K562 treated with DMSO at 1 percent for 48 hours (cell line): ENCODE results near the gene TEX22. TPM values are rescaled to one million over a fixed set of nuclear protein-coding genes. Genes with fewer than 3 reads are reported as not detected.

Experiments used
- total RNA-seq: library from RNA; unstranded; fragments of 300-600 nt; gene quantifications from 2 replicates; pipeline ENCODE4 v1.2.3, GENCODE V29; 2022; ENCODE audit warnings: low replicate concordance; ENCODE audit errors: extremely low read depth

Gene TEX22, protein sequence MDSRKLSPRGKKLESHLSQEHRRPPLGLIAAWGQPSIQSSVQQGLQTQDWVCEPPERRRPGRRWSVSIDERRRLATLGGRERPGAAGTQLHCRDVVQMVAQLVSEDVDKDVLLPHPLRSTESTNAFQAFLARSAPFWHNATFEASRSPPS
- not detected in 2 replicates for total RNA-seq

DNA sequence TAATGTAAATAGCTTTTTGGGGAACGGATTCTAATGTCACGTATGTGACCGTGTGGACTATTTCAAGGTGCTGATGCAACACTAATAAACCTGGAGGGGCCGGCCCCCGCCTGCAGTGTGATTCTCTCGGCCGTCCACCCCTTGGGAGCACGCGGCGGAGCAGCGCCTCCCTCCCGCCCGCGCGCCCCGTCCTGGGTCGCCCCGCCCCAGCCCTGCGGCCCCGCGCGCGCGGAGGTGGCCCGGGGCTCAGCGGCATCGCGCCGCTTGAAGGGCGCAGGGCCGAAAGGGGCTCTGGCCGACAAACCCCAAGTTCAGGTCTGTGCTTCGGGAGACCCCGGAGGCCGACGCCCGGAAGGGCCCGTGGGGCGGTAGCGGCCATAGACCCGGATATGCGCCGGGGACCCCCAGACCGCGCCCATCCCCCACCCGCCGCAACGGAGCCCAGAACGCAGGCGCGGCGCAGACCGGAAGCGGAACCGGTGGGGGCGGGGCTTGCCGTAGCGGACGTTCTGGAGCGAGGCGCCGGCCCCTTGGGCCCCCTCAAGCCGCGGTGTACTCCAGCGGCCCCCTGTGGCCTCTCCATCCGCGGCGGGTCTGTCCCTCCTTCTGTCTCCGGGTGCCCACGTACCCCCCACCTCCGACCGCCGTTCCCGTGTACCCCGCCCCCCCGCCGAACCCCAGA is at the start of gene TEX22:
Gene TEX22 (plus strand): TSS at position 495 of the 682 bp plus-strand sequence. CDS start 803 bp downstream, outside the sequence.

DNA sequence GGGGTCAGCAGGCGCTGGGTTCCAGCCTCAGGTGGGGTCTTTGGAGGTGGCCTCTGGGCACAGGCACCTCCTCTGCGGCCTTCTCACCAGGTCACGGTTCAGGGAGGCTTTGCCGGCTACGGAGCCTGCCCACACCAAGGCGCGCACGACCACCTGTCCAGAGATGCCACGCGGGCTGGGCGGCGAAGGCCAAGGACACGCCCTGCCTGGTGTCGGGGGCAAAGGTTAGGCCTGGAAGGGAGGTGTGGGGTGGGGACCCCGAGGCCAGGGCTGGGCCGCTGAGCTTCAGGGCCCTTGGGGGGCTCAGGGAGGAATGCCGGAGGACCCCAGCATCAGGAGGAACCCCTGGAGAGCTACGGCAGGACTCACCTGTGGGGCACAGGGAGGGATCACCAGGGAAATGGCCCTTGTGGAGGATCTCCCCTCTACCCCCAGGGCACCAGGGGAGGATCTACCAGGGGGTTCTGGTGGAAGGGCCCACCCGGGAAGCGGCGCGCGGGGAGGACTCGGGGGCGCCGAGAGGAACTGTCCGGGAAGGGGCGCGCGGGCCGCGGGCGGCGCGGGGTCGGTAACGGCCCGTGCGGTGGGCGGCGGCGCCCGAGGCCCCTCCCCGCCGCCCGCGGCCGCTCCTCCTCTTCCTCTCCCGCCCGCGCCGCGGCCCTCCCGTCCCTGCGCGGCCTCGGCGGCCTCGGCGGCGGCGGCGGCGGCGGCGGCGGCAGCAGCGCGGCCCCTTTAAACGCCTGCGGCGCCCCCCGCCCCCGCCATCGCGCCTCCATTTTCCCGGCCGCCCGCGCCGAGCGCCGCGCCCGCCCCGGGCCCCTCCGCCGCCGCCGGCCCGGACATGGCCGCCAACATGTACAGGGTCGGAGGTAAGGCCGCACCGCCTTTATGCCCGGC is 21.1 kb downstream of the TEX22 start, which contains the start of gene MTA1:
Gene MTA1 (plus strand): TSS at position 633 of the 897 bp plus-strand sequence. CDS start 209 bp downstream, at position 842.

Other genes with a start within 250 kb of the TEX22 start
- not detected in 2 replicates for gene JAG2, start 229.8 kb upstream of the TEX22 start, total RNA-seq
- gene NUDT14, start 217.2 kb upstream of the TEX22 start, total RNA-seq: not detected in 2 replicates
- gene BTBD6, start 150.0 kb upstream of the TEX22 start, total RNA-seq: not detected in 2 replicates
- gene BRF1, start 97.5 kb upstream of the TEX22 start, total RNA-seq: not detected in 2 replicates
- not detected in 2 replicates for gene PACS2, start 83.8 kb upstream of the TEX22 start, total RNA-seq
- gene MTA1, start 21.3 kb downstream of the TEX22 start, total RNA-seq: not detected in 2 replicates
- not detected in 2 replicates for gene CRIP2, start 76.3 kb downstream of the TEX22 start, total RNA-seq
- gene CRIP1, start 88.3 kb downstream of the TEX22 start, total RNA-seq: not detected in 2 replicates
- gene TEDC1, start 92.7 kb downstream of the TEX22 start, total RNA-seq: not detected in 2 replicates
- gene TMEM121, start 128.0 kb downstream of the TEX22 start, total RNA-seq: not detected in 2 replicates